Ovary (tissue), 9 donors: ENCODE results near the gene DNAAF1. TPM values are rescaled to one million over a fixed set of nuclear protein-coding genes. Genes with fewer than 3 reads are reported as not detected.

Experiments used
- DNase-seq, 5 donors: peaks; one replicate each; pipeline ENCODE4 v3.0.0-alpha.2; 2019 to 2020
- H3K27ac ChIP-seq, 2 donors: fragments of 200-600 bp; one replicate each; pipeline versions ENCODE4 v1.5.1 to v1.8.0; 2019 to 2022
- H3K27me3 ChIP-seq: fragments of 200-600 bp; one replicate; pipeline ENCODE4 v1.8.0; 2022
- H3K36me3 ChIP-seq: fragments of 200-600 bp; sonication (generic); one replicate; pipeline ENCODE4 v1.5.1; 2019
- H3K4me1 ChIP-seq: one replicate; pipeline ENCODE4 v1.8.1; 2013; ENCODE audit warnings: mild to moderate bottlenecking, moderate library complexity; ENCODE audit not compliant: insufficient read depth
- H3K4me3 ChIP-seq: fragments of 200-600 bp; sonication (generic); one replicate; pipeline ENCODE4 v1.5.1; 2017
- H3K9me3 ChIP-seq, 2 donors: fragments of 200-600 bp in 1 of 2; sonication (generic) in 1 of 2; one replicate each; pipeline versions ENCODE4 v1.5.1 to v1.8.1; 2013 to 2019; ENCODE audit warnings: mild to moderate bottlenecking in 1 of 2, moderate library complexity in 1 of 2
- CTCF ChIP-seq, 3 donors: fragments of 450-650 bp in 2 of 3; fragments of 200-600 bp in 1 of 3; IDR thresholded peaks; one replicate each; pipeline versions ENCODE4 v1.5.1 to v1.8.0; 2016 to 2022; ENCODE audit warnings: antibody characterized with exemption in 3 of 3, mild to moderate bottlenecking in 1 of 3
- EP300 ChIP-seq: sonication (generic); formaldehyde crosslinking; IDR thresholded peaks from one replicate; pipeline ENCODE4 v1.6.1; 2017; ENCODE audit warnings: antibody characterized with exemption
- POLR2A ChIP-seq: fragments of 450-650 bp; IDR thresholded peaks from one replicate; pipeline ENCODE4 v1.6.1; 2017; ENCODE audit warnings: antibody characterized with exemption, mild to moderate bottlenecking, moderate library complexity
- WGBS, 3 donors: extraction: QIAGEN DNeasy Blood & Tissue Kit in 1 of 3; methylation state at CpG; one replicate each; pipeline versions ENCODE4 v1.1.5 to v1.1.7; 2013 to 2017; 5-methylcytosine and 5-hydroxymethylcytosine counted together
- intact Hi-C, 4 donors: fragments of 100-400 bp; cut with DNase I; formaldehyde crosslinking; loops; one replicate each; pipeline versions ENCODE4 v1.11.0 to v1.15.1; 2022 to 2023
- polyA plus RNA-seq, 2 donors: library from polyadenylated mRNA; stranded (reverse); fragments of 200-250 nt in 1 of 2; fragments of 350-450 nt in 1 of 2; fragmentation: Illumina TruSeq in 1 of 2; extraction: RNeasy Lipid Tissue Mini Kit (QIAGEN cat#74804) in 1 of 2; gene quantifications; one replicate each; pipeline ENCODE4 v1.2.3, GENCODE V29; 2013 to 2014
- total RNA-seq, 7 donors: library from RNA; depleted of rRNA in 2 of 7; stranded (reverse); fragments of >200 nt in 2 of 7; fragmentation: NEBNext Ultra II Directional in 3 of 7; extraction: Animal tissue kit (Norgen Biotek cat#: 25700) in 3 of 7; gene quantifications; one replicate each; pipeline versions ENCODE4 v1.1.0 to v1.2.4, GENCODE V29; 2016 to 2023
- donor health status: DM: no; HTN: no; CAD: no; lungs with moderate emphysema.
- donor health status: DM: no; HTN: no; CAD: no.
- donor health status: Bipolar disorder and iron deficiency.
- donor health status: DM: yes; HTN: yes; CAD: no.
- donor health status: DM: no; HTN: no; CAD: no.
- donor health status: DM: yes; HTN: yes; CAD: no.

DNAAF1 gene
- total and polyA plus RNA-seq, 9 donors, result 0.33 to 42.6 (median 1.8) TPM

- WGBS, 3 donors, result 86 to 92% (median 88%) methylated on average over 18 of the region's 18 CpGs
- intact Hi-C loops, result no loop called here
- no peak for DNase-seq
- no peaks in the 10 kb centered on the region for H3K27me3 ChIP-seq
- TF ChIP-seq POLR2A (no peak), EP300 (no peak), CTCF (IDR thresholded peaks at IDR 0.05) (no peak)
- H3K4me3 ChIP-seq, result no peak overlapping the region
- no peaks in the 10 kb centered on the region for H3K9me3 ChIP-seq
- no peaks in the 10 kb centered on the region for H3K36me3 ChIP-seq
- no peaks in the 10 kb centered on the region for H3K4me1 ChIP-seq
- H3K27ac ChIP-seq, result no peak overlapping the region
Observed at GRCh38 chr16:84205976-84206691, 61.0 kb downstream of the DNAAF1 start.

DNA sequence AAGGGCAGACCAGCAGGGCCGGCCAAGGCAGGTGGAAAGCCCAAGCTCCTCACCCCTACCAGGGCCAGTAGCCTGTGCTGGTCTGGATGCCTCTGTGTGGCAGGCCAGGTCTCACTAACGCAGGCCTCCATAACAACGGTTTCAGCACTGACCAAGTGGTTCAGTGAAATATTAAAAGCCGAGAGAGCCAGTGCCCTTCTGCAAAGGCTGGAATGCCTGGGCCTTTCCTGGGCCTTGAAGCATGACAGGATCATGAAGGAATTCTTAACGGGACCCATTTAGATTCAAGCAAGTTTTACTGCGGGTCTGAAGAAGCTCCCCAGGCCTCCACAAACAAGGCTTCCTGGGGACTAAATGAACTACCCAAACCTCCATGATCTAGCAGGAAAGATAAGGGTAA, 62.1 kb downstream of the DNAAF1 start:
- 51 to 58% (median 57%) methylated on average over 6 of the region's 6 CpGs for WGBS, 3 donors
- intact Hi-C loops, result no loop called here

GRCh38 chr16:84207879-84208278, 62.8 kb downstream of the DNAAF1 start:
- WGBS, 3 donors, result 61 to 75% (median 69%) methylated on average over 8 of the region's 8 CpGs
- H3K27me3 ChIP-seq, result no peaks in the 10 kb centered on the region
- intact Hi-C loops, result no loop called here

More for the DNA sequence above, 62.1 kb downstream of the DNAAF1 start:
- TF ChIP-seq POLR2A (no peak), CTCF (IDR thresholded peaks at IDR 0.05) (no peak), EP300 (no peak)
- Histone ChIP-seq H3K4me1 (no peaks in the 10 kb centered on the region), H3K27me3 (no peaks in the 10 kb centered on the region), H3K9me3 (no peaks in the 10 kb centered on the region), H3K27ac (no peak overlapping the region), H3K36me3 (no peaks in the 10 kb centered on the region), H3K4me3 (no peak overlapping the region)
- no peak for DNase-seq

GRCh38 chr16:84209989-84210388, 64.9 kb downstream of the DNAAF1 start:
- intact Hi-C loops, result no loop called here
- H3K36me3 ChIP-seq, result no peaks in the 10 kb centered on the region
- TF ChIP-seq EP300 (no peak), CTCF (IDR thresholded peaks at IDR 0.05) (no peak), POLR2A (no peak)
- no peak overlapping the region for H3K4me3 ChIP-seq
- no peak overlapping the region for H3K27ac ChIP-seq
- 68 to 87% (median 79%) methylated on average over 2 of the region's 2 CpGs for WGBS, 3 donors
- no peak for DNase-seq
- H3K27me3 ChIP-seq, result no peaks in the 10 kb centered on the region
- no peaks in the 10 kb centered on the region for H3K4me1 ChIP-seq
- no peaks in the 10 kb centered on the region for H3K9me3 ChIP-seq

More at GRCh38 chr16:84207879-84208278, 62.8 kb downstream of the DNAAF1 start:
- Histone ChIP-seq H3K4me3 (no peak overlapping the region), H3K36me3 (no peaks in the 10 kb centered on the region), H3K27ac (no peak overlapping the region), H3K4me1 (no peaks in the 10 kb centered on the region), H3K9me3 (no peaks in the 10 kb centered on the region)
- no peak for DNase-seq
- TF ChIP-seq CTCF (IDR thresholded peaks at IDR 0.05) (no peak), POLR2A (no peak), EP300 (no peak)
